Gastrocnemius medialis (tissue), 4 donors: ENCODE results near the gene PHF2.

Source experiments
- POLR2A ChIP-seq, 2 donors: fragments of 450-650 bp; IDR thresholded peaks; one replicate each; pipeline ENCODE4 v1.6.1; 2017; ENCODE audit warnings: antibody characterized with exemption in 2 of 2, mild to moderate bottlenecking in 2 of 2, moderate library complexity in 2 of 2
- TF ChIP-seq, protein P1 (sequence below), 5 experiments: fragments of 450-650 bp in 3 of 5; fragments of 200-600 bp in 2 of 5; sonication (generic) in 2 of 5; IDR thresholded peaks in 4 of 5; conservative IDR thresholded peaks in 1 of 5; 1 replicate in 4 of 5; 2 replicates in 1 of 5; pipeline ENCODE4 v1.5.1; 2016 to 2019; ENCODE audit warnings: antibody characterized with exemption in 5 of 5, mild to moderate bottlenecking in 3 of 5, moderate library complexity in 3 of 5

DNA sequence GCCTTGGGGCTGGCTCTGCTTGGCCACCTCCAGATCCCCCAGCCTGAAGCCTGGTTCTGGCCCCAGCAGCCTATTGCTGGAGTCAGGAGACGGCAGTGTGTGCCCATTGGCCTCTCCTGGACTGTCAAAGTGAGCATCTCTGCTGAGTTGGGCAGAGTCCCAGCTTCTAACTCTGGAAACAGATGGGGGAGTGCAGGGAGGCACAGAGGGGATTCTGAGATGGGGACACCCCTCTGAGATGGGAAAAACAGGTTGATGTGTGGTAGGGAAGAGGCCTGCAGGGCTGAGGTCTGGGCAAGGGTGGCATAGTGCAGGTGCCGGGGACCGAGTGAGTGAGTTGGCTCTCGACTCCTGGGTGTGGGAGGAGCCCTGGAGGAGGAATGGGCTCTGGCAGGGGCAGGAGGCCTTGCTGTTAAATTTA is 27.5 kb downstream of the PHF2 start:
- TF ChIP-seq, protein P1, sequence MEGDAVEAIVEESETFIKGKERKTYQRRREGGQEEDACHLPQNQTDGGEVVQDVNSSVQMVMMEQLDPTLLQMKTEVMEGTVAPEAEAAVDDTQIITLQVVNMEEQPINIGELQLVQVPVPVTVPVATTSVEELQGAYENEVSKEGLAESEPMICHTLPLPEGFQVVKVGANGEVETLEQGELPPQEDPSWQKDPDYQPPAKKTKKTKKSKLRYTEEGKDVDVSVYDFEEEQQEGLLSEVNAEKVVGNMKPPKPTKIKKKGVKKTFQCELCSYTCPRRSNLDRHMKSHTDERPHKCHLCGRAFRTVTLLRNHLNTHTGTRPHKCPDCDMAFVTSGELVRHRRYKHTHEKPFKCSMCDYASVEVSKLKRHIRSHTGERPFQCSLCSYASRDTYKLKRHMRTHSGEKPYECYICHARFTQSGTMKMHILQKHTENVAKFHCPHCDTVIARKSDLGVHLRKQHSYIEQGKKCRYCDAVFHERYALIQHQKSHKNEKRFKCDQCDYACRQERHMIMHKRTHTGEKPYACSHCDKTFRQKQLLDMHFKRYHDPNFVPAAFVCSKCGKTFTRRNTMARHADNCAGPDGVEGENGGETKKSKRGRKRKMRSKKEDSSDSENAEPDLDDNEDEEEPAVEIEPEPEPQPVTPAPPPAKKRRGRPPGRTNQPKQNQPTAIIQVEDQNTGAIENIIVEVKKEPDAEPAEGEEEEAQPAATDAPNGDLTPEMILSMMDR (IDR thresholded peaks at IDR 0.05 in 4 of 5, conservative IDR thresholded peaks at IDR 0.05 in 1 of 5) = no peak
- no peak for TF ChIP-seq POLR2A (IDR thresholded peaks at IDR 0.05)
